ENCODE data around the gene NEK5.

DNA sequence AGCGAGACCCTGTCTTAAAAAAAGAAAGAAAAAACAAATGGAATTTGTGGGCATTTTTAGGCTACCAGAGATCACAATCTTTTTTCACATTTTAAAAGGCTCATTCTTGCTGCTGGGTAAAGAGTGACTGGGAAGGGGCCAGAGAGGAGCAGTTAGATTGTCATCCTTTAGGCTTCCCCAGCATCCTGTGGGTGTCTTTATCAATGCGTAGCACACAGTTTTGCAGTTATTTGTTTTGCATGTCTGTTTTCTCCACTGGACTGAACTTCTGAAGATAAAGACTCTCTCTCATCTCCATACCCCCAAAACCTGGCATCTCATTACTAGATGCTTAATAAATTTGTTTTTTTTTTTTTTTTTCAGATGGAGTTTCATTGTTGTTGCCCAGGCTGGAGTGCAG lies 106.5 kb downstream of the NEK5 start:
- no peak for TF ChIP-seq EZH2 (IDR thresholded peaks at IDR 0.05; ENCODE audit: borderline replicate concordance, low read depth, low read length, severe bottlenecking)
- TF ChIP-seq, protein P1, sequence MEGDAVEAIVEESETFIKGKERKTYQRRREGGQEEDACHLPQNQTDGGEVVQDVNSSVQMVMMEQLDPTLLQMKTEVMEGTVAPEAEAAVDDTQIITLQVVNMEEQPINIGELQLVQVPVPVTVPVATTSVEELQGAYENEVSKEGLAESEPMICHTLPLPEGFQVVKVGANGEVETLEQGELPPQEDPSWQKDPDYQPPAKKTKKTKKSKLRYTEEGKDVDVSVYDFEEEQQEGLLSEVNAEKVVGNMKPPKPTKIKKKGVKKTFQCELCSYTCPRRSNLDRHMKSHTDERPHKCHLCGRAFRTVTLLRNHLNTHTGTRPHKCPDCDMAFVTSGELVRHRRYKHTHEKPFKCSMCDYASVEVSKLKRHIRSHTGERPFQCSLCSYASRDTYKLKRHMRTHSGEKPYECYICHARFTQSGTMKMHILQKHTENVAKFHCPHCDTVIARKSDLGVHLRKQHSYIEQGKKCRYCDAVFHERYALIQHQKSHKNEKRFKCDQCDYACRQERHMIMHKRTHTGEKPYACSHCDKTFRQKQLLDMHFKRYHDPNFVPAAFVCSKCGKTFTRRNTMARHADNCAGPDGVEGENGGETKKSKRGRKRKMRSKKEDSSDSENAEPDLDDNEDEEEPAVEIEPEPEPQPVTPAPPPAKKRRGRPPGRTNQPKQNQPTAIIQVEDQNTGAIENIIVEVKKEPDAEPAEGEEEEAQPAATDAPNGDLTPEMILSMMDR (IDR thresholded peaks at IDR 0.05; ENCODE audit: borderline replicate concordance, extremely low read depth, low read length, poor library complexity, severe bottlenecking) = no peak
